Measurements from ENCODE around the gene PCDH9.

Gene PCDH9

GRCh38 chr13:67120872-67121531 is 109.1 kb downstream of the PCDH9 start:
- H3K36me3 ChIP-seq (replicated peaks; ENCODE audit: low read depth, low read length): no peaks in the 10 kb centered on the region
- no peak overlapping the region for H3K4me2 ChIP-seq (ENCODE audit: low read length)
- no peaks in the 10 kb centered on the region for H3K79me2 ChIP-seq (ENCODE audit: low read length)
- no peaks in the 10 kb centered on the region for H4K20me1 ChIP-seq (ENCODE audit: insufficient read depth, low read length)
- no peaks in the 10 kb centered on the region for H3K9me3 ChIP-seq (ENCODE audit: insufficient read depth, low read length)
- H2AFZ ChIP-seq (ENCODE audit: low read depth, low read length): no peak overlapping the region
- TF ChIP-seq CTCF (IDR thresholded peaks at IDR 0.05; ENCODE audit: low read depth, low read length) (no peak), EZH2phosphoT487 (IDR thresholded peaks at IDR 0.05; ENCODE audit: low read depth) (no peak)
- H3K4me3 ChIP-seq (ENCODE audit: low read length): no peak overlapping the region
- no peaks in the 10 kb centered on the region for H3K27me3 ChIP-seq (ENCODE audit: low read depth, low read length)
- H3K27ac ChIP-seq (ENCODE audit: low read length): no peak overlapping the region
- no peaks in the 10 kb centered on the region for H3K4me1 ChIP-seq (ENCODE audit: low read length)
- no peak overlapping the region for H3K9ac ChIP-seq (ENCODE audit: low read length)

- Histone ChIP-seq H3K9ac (ENCODE audit: low read length) (no peak overlapping the region), H3K79me2 (ENCODE audit: low read length) (no peaks in the 10 kb centered on the region), H4K20me1 (ENCODE audit: insufficient read depth, low read length) (no peaks in the 10 kb centered on the region), H3K9me3 (ENCODE audit: insufficient read depth, low read length) (no peaks in the 10 kb centered on the region), H3K27ac (ENCODE audit: low read length) (no peak overlapping the region), H3K4me3 (ENCODE audit: low read length) (no peak overlapping the region), H3K36me3 (replicated peaks; ENCODE audit: low read depth, low read length) (no peaks in the 10 kb centered on the region), H2AFZ (ENCODE audit: low read depth, low read length) (no peak overlapping the region), H3K4me2 (ENCODE audit: low read length) (no peak overlapping the region), H3K27me3 (ENCODE audit: low read depth, low read length) (no peaks in the 10 kb centered on the region), H3K4me1 (ENCODE audit: low read length) (no peaks in the 10 kb centered on the region)
- TF ChIP-seq CTCF (IDR thresholded peaks at IDR 0.05; ENCODE audit: low read depth, low read length): no peak
- TF ChIP-seq EZH2phosphoT487 (IDR thresholded peaks at IDR 0.05; ENCODE audit: low read depth): no peak
Measured at GRCh38 chr13:67119481-67119894, 110.6 kb downstream of the PCDH9 start.

DNA sequence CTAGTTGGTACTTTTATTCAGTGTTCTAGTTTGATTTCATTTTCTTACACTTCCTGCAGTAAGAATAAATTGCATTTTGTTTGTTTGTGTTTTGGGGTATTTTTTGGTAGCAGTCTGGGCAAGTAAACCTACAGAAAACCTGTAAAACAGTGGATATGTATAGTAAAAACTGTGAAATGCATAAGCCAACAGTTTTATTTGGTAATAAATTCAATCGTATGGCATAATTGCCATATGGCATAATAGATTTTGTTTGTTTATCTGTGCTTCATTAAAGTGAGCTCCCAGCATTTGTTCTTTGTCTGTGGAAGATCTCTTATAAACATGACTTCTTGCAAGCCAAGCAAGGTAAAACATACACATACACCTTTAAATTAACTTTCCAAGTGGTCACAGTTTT is 111.9 kb downstream of the PCDH9 start:
- no peaks in the 10 kb centered on the region for H3K27me3 ChIP-seq (ENCODE audit: low read depth, low read length)
- no peaks in the 10 kb centered on the region for H3K9me3 ChIP-seq (ENCODE audit: insufficient read depth, low read length)
- H3K4me1 ChIP-seq (ENCODE audit: low read length): no peaks in the 10 kb centered on the region
- H3K27ac ChIP-seq (ENCODE audit: low read length): no peak overlapping the region
- H2AFZ ChIP-seq (ENCODE audit: low read depth, low read length): no peak overlapping the region
- H3K9ac ChIP-seq (ENCODE audit: low read length): no peak overlapping the region
- no peaks in the 10 kb centered on the region for H4K20me1 ChIP-seq (ENCODE audit: insufficient read depth, low read length)
- TF ChIP-seq EZH2phosphoT487 (IDR thresholded peaks at IDR 0.05; ENCODE audit: low read depth): no peak
- no peak for TF ChIP-seq CTCF (IDR thresholded peaks at IDR 0.05; ENCODE audit: low read depth, low read length)
- H3K4me2 ChIP-seq (ENCODE audit: low read length): no peak overlapping the region
- no peaks in the 10 kb centered on the region for H3K36me3 ChIP-seq (replicated peaks; ENCODE audit: low read depth, low read length)
- no peaks in the 10 kb centered on the region for H3K79me2 ChIP-seq (ENCODE audit: low read length)
- no peak overlapping the region for H3K4me3 ChIP-seq (ENCODE audit: low read length)

- Histone ChIP-seq H3K9me3 (ENCODE audit: insufficient read depth, low read length) (no peaks in the 10 kb centered on the region), H4K20me1 (ENCODE audit: insufficient read depth, low read length) (no peaks in the 10 kb centered on the region), H3K9ac (ENCODE audit: low read length) (no peak overlapping the region), H3K36me3 (replicated peaks; ENCODE audit: low read depth, low read length) (no peaks in the 10 kb centered on the region), H3K4me2 (ENCODE audit: low read length) (no peak overlapping the region), H3K4me3 (ENCODE audit: low read length) (no peak overlapping the region), H3K4me1 (ENCODE audit: low read length) (no peaks in the 10 kb centered on the region), H3K79me2 (ENCODE audit: low read length) (no peaks in the 10 kb centered on the region), H3K27ac (ENCODE audit: low read length) (no peak overlapping the region), H2AFZ (ENCODE audit: low read depth, low read length) (no peak overlapping the region), H3K27me3 (ENCODE audit: low read depth, low read length) (no peaks in the 10 kb centered on the region)
- TF ChIP-seq CTCF (IDR thresholded peaks at IDR 0.05; ENCODE audit: low read depth, low read length): no peak
- TF ChIP-seq EZH2phosphoT487 (IDR thresholded peaks at IDR 0.05; ENCODE audit: low read depth): no peak
Measured at GRCh38 chr13:67117010-67117550, 113.1 kb downstream of the PCDH9 start.

Data from OCI-LY3 (cell line).